ENCODE data around the gene NDEL1.

Gene NDEL1

DNA sequence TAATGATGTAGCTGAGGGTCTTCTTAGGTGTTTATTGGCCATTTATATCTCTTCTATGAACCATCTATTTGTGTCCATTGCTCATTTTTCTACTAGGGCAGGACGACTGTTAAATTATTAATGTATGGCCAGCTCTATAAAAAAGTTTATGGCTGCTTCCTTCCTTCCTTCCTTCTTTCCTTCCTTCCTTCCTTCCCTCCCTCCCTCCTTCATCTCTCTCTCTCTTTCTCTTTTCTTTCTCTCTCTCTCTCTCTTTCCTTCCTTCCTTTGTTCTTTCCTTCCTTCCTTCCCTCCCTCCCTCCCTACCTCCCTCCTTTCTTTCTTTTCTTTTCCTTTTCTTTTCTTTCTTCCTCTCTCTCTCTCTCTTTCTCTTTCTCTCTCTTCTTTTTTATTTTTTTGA lies 17.2 kb upstream of the NDEL1 start:
- no peak for DNase-seq

DNA sequence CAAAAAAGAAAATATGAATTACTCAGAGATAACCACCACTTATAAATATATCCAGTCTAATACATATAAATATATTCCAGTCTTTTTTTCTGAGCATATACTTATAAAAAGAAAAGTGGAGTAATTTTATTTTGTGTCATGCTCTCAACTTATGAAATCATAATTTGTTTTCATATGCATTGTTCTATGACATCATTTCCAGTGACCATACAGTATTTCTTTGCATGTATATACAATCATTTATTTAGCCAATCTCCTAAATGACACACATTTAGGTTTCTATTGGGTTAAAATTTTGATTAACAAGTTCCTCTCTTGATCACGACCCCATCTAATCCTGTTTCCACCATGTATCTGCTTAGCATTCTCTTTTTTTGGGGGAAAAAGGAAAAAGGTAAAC lies 16.4 kb upstream of the NDEL1 start:
- no peak for DNase-seq

DNA sequence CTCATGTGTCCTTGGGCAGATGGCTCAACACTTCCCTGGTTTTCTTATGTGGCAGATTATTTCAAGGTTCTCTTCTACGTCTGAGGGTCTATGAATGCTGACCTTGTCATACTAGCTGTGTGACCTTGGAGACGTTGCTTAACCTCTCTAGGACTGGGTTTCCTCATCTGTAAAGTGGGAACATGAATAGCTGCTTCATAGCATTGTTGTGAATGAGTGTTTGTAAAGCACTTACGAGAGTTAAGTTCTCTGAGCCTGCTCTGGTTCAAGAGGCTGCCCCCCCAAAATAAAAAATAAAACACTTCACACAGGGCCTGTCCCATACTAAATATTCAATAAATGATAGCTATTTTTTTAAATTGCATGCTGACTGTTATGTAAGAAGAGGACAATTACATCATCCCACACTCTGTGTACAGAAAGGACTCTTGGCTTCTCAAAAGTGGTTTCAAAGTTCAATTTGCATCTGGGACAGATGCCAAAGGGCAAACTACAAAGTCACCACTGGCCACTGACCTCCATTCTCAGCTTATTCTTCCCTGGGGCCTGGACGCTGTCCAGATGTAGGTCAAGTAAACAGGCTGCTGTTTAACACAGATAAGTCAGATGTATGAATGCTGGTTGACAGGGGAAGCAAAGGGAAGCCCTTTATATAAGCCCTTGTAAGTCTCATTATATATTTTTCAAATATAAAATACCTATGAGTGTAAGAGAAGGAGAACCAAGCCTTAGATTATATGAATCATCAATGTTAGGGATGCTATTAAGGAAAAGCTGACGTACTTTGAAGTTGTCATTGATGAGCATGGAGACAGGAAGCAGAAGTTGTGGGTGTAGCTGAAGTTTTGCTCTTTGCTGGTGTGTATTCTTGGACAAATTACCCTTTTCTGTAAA lies 15.4 kb upstream of the NDEL1 start:
- no peak for DNase-seq

DNA sequence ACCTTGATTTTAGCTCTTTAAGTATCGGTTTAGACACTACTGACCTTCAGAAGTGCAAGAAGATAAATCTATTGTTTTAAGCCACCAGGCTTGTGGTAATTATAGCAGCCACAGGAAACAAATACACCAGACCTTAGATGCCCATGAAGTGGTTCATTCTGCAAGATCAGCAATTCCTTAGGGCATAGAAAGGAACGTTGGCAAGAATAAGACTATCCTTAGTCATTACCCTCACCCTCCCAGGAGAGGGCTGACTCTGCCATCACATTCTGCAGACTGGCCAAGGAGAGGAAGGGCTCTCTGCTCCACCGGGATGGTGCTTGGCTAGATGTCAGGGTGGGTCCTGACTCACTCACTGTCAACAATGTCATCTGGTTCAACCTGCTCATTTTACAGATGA lies 14.1 kb upstream of the NDEL1 start:
- no peak for DNase-seq

DNA sequence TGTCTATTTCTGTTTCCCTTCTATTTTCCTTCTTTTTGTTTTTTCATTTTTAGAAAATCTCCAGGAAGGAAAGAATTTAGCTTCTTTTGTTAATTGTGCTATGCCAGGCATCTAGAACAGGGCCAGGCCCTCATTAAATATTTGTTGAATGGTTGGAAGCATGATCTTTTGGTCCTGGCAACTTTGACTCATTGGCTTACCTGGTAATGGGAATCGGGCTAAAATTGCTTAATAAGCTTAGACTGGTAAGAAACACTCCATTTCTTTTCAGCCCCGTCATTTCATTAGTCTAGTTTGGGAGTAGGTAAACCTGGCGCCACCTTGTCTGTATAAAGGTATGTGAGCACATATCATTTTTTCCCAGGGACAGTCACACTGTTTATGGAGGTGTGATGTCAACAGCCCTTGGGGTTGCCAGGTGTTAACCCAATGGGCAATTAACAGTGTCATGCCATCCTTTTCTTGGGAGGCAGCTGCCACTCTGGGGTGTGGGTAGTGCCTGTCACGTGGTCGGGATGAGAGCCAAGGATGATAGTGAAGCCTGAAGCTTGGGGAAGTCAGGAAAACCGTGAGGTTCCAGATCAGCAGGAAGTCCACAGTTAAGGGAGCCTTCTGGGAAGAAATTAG lies 9.5 kb upstream of the NDEL1 start:
- no peak for DNase-seq

DNA sequence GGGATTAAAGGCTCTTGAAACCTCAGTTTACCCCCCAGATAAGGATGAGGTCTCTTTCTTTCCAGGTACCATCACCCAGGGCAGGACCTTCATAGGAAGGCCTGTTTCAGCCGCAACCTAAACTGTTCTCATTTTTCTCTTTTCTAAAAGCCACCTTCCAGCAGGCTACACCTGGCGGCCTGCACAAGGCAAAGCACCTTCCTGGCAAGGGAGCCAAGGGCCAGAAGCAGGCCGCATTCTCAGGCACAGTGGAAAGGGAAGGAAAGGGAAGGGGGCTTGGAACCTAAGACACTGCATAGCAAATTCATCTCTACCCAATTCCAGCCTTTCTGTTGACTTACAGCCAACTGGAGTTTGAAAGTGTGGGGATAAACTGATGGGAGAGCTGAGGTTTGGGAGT lies 8.9 kb upstream of the NDEL1 start:
- DNase-seq: no peak

DNA sequence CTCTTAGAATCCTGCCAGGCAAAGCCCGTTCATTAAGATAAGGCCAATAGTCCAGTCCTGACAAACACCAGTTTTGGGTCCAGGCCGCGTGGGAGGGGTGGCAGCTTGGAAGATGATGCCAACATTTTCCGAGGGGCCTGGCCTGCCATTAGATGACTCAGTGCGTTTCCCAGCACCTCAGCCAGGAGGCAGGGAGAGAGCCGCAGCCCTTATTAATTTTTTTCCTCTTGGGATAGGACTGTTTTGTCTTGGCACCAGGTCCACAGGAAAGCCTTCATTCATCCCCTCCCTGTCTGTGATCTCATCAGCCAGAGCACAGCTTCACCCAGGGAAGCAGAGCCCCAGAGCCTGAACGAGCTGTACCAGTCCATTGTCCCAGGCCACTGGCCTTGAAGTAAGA lies 4.7 kb upstream of the NDEL1 start:
- DNase-seq: no peak

DNA sequence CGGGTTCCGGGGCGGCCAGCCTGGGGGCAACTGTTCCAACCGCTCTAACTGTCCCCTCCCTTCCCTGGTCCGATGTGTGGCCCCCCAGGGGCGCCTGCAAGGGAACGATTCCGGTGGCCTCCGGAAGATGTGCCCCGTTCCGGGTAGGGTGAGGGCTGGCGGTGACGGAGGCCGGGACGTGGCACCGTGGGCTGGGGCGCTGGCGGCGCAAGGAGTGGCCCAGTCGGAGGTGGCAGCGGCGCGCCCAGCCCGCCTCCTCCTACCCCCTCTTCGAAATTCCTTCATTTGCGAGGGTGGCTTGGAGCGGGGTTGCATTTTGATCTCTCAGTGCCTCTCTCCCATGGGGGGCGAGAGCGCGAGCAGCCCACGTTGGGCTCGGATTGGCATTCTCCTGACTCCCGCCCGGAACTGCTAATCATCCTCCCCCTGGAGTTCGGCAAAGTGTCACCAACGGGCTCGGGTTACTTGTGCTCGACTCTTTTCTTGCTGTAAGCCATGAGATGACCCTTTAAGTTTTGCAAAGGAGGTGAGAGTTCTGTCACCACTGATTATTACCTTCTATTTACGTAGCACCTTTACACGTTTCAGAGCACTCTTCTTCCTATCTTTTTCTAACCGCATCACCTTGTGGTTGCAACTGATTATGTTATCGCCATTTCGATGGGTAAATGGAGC lies 622 bp downstream of the NDEL1 start:
- DNase-seq: peak; percentile 66

DNA sequence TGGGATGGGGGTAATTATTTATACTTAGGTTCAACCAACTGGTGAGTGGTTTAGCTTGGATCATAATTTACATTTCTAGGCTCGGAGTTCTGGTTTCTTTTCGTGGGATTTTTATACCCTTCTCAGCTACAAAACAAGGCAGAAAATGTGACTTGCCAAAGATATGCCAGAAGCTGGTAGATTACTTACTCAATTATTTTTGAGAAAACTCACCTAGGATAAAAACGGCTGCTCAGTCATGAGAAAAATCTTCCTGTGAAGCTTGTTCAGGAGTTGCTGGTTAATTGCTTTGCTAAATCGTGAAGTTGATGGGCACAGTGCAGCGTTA lies 1.1 kb downstream of the NDEL1 start:
- DNase-seq: no peak

DNA sequence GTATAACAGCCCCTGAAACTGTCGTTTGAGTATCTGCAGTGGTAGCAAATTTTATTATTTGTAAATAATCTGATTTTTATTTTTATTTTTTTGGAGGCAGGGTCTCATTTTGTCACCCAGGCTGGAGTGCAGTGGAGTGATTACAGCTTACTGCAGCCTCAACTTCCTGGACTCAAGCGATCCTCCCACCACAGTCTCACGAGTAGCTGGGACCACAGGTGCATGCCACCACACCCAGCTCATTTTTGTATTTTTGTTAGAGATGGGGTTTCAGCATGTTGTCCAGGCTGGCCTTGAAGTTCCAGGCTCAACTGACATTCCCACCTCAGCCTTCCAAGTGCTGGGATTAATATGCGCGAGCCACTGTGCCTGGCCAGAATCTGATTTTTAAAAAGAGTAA lies 2.8 kb downstream of the NDEL1 start:
- DNase-seq: no peak

DNA sequence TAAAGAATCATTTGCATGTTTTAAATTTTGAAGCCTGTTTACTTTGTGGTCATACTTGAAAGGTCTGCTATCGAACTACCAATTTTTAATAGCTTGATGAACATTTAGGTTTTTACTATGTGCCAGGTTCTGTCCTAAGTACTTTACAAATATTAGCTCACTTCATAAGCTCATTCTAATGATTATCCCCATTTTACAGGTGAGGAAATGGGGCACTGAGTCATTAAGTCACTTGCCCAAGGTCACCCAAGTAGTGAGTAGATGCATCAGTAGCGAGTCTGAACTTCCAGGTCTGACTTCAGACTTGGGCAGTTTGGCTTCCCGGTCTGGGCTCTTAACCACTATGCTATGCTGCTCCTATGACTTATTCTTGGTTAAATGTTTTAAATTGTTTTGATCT lies 4.0 kb downstream of the NDEL1 start:
- no peak for DNase-seq

DNA sequence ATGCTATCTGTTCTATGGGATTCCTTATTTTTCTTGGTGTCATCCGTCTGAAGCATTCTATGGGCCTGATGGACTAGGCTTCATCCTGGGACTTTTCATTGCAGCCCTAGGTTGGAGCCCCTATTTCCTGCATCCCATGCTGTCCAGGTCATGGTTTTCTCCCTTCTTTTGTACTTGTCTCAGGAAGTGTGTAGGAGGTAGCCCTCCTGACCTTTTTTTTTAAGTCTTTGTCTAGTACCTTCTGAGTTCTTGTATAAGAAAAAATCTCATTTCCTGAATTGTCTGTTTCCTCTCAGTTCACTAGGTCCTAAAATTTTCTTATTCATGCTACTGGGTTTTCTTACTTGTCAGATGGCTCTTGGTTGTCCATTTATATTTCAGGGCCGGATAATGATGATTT lies 6.0 kb downstream of the NDEL1 start:
- no peak for DNase-seq

DNA sequence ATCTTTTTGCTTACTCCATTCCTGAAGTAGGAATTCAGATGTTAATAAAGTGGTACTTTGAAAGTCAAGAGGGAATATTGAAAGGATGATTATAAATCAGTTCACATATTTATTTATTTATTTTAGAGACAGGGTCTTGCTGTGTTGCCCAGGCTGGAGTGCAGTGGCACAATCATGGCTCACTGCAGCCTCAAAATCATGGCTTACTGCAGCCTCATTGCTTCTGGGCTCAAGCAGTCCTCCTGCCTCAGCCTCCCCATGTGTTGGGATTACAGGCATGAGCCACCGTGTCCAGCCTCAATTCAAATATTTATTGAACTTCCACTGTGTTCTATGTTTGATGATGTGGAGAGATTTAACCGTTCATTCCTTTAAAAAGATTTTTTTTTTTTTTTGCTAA lies 6.6 kb downstream of the NDEL1 start:
- DNase-seq: no peak

DNA sequence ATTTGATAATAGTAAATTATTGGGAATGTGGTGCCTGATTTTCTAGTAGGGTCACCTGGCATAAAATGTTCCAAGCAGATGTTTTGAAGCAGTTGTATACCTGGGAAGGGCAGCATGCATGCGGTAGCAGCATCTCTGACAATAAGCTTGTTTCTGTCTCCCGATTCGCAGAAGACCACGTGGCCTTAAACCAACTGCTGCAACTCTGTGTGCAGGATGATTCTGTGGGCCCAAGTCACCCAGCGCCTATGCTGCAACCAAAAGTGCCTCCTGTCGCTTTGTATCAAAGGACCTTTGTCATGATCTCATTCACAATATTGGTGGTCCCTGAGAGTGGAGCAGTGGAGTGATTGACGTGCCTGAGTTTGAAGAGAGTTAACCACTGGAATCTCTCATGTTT lies 8.1 kb downstream of the NDEL1 start:
- no peak for DNase-seq

DNA sequence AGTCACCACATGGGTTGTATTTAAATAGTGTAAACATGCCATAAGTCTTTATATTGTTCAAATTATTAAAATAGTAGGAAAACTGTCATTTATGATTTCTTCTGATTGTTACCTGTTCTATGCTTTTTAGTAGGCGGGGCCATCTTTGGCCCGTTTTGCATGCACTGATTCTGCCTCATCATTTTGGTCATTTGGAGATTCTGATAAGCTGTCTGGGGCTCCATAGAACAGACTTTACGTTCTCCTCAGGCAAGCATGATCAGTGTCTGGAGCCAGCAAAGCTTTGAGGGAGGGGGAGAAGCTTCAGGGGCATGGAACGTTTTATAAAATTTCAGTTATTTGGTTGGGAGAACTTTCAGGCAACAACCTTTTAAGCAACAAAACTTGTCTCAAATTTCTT lies 8.8 kb downstream of the NDEL1 start:
- DNase-seq: no peak

DNA sequence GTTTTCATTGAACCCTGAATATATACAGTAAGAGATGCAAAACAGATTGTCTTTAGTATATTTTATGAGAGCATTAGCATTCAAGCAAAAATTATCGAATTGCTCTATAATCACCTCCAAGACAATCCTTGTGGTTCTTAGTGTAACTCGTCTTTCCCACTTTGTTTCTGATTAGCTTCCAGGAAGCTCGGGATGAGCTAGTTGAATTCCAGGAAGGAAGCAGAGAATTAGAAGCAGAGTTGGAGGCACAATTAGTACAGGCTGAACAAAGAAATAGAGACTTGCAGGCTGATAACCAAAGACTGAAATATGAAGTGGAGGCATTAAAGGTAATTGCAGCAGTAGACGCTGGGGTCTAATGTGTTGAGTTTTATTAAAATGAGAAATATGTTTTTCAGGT lies 9.9 kb downstream of the NDEL1 start:
- no peak for DNase-seq

DNA sequence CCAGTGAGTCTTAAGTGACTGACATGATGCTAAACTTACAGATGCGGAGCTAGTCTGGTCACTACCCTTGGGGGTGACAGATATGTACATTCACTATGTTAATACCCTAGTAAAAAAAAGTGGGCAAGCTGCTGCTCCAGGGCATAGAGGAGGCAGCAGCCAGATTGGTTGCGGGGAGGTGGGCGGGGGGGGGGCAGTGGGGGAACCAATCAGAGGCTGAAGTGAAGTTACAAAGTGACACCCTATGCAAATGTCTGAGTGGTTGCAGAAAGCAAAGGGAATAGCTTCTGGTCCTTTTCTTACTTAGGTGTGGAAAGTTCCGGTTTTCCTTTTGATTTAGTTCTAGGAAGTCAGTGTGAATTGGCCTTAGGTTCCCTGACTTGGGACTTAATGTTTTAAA lies 12.1 kb downstream of the NDEL1 start:
- DNase-seq: no peak

DNA sequence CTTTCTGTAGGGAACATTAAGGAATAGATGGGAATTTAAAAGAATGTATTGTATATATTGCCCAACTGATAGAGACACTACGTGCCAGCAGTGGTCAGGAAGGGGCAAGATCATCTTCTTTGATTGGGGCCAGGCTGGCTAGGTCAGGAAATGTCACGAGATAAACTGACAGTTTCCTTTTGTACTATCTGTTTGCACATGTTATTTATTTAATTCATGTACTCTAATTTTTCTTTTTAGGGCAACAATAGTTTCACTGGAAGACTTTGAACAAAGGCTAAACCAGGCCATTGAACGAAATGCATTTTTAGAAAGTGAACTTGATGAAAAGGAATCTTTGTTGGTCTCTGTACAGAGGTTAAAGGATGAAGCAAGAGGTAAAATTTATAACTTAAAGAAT lies 12.6 kb downstream of the NDEL1 start:
- DNase-seq: no peak

DNA sequence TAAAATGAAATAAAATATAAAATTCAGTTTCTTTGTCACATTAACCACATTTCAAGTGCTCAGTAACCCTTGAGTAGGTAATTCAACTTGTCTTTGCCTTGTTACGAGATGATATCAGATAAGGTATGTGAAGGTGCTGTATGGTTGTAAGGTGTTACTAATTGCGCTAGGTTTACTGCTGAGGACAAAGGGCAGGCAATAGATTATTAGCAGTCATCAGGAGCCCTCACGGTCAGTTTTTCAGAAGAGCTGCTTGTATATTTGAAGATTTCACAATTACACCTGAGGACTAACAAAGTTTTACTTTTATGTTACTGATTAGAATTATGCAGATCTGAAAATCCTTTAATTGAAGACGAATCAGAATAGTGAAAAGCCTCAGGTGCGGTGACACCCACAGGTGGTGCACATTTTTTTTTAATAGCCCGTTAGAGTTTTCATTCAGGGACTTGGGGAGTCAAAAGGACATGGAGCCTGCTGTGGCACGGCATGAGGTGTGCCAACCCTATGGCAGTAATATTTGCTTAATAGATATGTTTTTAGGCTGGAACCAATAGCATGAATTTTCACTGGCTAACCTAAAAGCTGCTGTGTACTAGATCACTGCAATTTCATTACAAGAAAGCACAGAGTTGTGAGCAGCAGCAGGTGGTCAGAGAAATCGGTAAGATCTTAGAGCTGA lies 16.4 kb downstream of the NDEL1 start:
- no peak for DNase-seq

DNA sequence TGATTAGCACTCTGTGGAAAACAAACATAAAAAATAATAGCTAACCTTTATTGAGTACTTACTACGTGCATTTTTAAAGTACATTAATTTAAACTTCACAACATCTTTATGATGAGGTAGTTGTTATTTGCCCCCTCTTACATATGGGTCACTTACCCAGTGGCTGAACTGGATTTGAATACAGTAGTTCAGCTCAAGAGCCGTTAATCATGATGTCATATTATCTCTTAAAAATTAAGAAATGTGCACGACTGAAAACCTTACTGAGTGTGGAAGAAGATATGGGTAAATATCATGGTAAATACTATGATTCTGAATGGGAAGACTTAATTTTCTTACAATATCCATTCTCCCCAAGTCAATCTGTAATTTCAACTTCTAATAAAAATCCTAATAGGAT lies 17.6 kb downstream of the NDEL1 start:
- DNase-seq: no peak

DNA sequence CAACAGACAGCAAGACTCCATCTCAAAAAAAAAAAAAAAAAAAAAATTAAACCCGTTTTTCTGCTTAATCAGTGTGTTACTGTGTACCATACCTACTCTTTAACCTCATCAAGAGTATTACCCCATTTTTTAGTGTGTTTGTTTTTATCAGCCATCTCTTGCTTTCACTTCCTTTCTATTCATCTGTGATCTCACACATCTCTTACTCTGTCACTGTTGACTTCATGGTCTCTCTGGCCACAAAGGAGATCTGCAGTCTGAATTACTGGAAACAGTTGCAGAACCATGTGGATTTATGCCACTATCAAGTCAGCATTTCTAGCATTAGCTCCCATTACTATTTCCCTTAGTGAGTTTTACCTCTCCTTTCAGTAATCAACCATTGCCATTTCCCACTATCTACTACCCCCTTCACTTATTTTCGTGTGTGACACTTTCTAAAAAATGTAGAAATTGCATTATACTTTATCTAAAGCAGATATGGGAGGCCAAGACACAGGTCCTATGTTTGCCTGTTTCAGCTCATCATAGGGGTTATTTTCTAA lies 20.1 kb downstream of the NDEL1 start:
- no peak for DNase-seq

DNA sequence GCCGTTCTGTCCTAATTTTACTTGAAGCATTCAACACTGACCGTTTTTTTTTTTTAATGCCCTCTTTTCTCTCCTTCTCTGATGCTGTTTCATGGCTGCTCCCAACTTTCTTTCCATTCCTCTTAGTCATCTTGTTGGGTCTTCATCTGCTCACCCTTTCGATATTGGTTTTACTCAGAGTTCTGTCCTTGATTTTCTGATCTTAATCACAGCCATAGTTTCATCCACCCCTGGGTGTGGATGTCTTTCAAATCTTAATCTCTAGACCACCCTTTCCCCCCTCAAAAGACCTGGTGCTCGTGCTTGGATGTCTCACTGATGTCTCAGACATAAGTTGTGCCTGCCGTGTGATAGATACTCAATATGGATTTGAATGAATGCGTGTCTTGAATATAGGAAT lies 22.4 kb downstream of the NDEL1 start:
- DNase-seq: no peak

DNA sequence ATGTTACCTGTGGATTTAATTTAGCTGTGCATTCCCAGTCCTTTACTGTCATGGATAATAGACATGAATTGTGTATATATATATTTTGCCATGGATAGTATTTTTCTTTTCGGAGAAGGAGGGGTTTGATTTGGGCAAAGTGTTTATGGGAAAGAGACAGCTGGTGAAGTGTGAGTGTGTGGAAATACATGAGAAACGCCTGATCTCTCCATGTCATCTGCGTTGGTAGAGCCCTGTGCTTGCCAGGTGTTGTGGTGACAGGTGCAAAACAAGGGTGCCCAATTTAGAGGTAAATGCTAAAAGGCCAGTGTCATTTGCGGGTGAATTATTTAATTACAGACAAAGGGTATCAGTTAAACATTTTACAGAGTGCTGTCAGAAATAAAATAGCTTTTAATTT lies 23.4 kb downstream of the NDEL1 start:
- DNase-seq: no peak

DNA sequence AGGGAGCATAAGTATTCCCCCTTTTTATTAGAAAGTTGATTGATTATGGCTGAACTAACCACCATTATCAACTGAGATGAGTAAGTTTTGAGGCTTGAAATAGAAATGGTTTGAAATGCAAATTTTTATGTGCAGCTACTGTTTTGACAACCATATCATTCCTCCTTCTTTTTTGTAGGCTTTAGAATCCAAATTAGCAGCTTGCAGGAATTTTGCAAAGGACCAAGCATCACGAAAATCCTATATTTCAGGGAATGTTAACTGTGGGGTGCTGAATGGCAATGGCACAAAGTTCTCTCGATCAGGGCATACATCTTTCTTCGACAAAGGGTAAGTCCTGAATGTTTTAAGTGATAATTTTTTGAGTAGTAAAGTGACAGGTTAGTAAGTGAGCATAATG lies 24.1 kb downstream of the NDEL1 start:
- DNase-seq: no peak

Measured in activated naive CD4-positive, alpha-beta T cell treated with anti-CD3 and anti-CD28 coated beads, Interleukin-2, amount 50 U/mL, for 16 hours (primary cell).